ENCODE measurements around the gene SOX2. TPM values are rescaled to one million over a fixed set of nuclear protein-coding genes. Genes with fewer than 3 reads are reported as not detected.

Gene SOX2
- polyA plus RNA-seq (ENCODE audit: insufficient read depth in 1 of 5, insufficient read length in 5 of 5, low replicate concordance in 1 of 5), result 10 to 100 TPM; 14.0 to 23.7 (median 15.9) TPM
- long read RNA-seq, donor 1, transcript SOX2-201 (1 exons, 2,513 nt), result major isoform, 99 of 99 reads
- long read RNA-seq, donor 1, partial matches to known transcripts, result 0 of 99 reads
- long read RNA-seq, donor 1, other reads (novel, unspliced or antisense), result 0 of 99 reads
- long read RNA-seq, donor 2, transcript SOX2-201 (1 exons, 2,513 nt), result major isoform, 28 of 28 reads
- long read RNA-seq, donor 2, partial matches to known transcripts, result 0 of 28 reads
- long read RNA-seq, donor 2, other reads (novel, unspliced or antisense), result 0 of 28 reads
- long read RNA-seq, donor 3, transcript SOX2-201 (1 exons, 2,513 nt), result major isoform, 37 of 37 reads
- long read RNA-seq, donor 3, partial matches to known transcripts, result 0 of 37 reads
- long read RNA-seq, donor 3, other reads (novel, unspliced or antisense), result 0 of 37 reads
- long read RNA-seq, donor 4, transcript SOX2-201 (1 exons, 2,513 nt), result major isoform, 55 of 55 reads
- long read RNA-seq, donor 4, partial matches to known transcripts, result 0 of 55 reads
- long read RNA-seq, donor 4, other reads (novel, unspliced or antisense), result 0 of 55 reads
- long read RNA-seq, donor 5, transcript SOX2-201 (1 exons, 2,513 nt), result major isoform, 75 of 75 reads
- long read RNA-seq, donor 5, partial matches to known transcripts, result 0 of 75 reads
- long read RNA-seq, donor 5, other reads (novel, unspliced or antisense), result 0 of 75 reads
- long read RNA-seq, donor 6, transcript SOX2-201 (1 exons, 2,513 nt), result major isoform, 37 of 37 reads
- long read RNA-seq, donor 6, partial matches to known transcripts, result 0 of 37 reads
- long read RNA-seq, donor 6, other reads (novel, unspliced or antisense), result 0 of 37 reads
- long read RNA-seq, donor 7, transcript SOX2-201 (1 exons, 2,513 nt), result major isoform, 24 of 24 reads
- long read RNA-seq, donor 7, partial matches to known transcripts, result 0 of 24 reads
- long read RNA-seq, donor 7, other reads (novel, unspliced or antisense), result 0 of 24 reads
- long read RNA-seq, donor 8, transcript SOX2-201 (1 exons, 2,513 nt), result major isoform, 31 of 31 reads
- long read RNA-seq, donor 8, partial matches to known transcripts, result 0 of 31 reads
- long read RNA-seq, donor 8, other reads (novel, unspliced or antisense), result 0 of 31 reads

GRCh38 chr3:181711325-181712135 is at the start of gene SOX2:
Gene SOX2, plus strand, starts transcription at chr3:181711925. Its CDS starts 436 bp downstream, at chr3:181712361.
- peak; percentile 77 to 82 for DNase-seq

- no peak for DNase-seq
These were observed 28.2 kb upstream of the SOX2 start for GRCh38 chr3:181683563-181683962.

- no peak for DNase-seq
These were observed 24.5 kb upstream of the SOX2 start for GRCh38 chr3:181687190-181687589.

GRCh38 chr3:181687731-181688130 is 24.0 kb upstream of the SOX2 start:
- DNase-seq, result no peak

GRCh38 chr3:181689546-181689945 is 22.2 kb upstream of the SOX2 start:
- DNase-seq, result no peak

GRCh38 chr3:181690769-181691168 is 21.0 kb upstream of the SOX2 start:
- DNase-seq, result no peak

GRCh38 chr3:181691901-181692300 is 19.8 kb upstream of the SOX2 start:
- DNase-seq, result no peak

- no peak for DNase-seq
These were observed 19.2 kb upstream of the SOX2 start for GRCh38 chr3:181692311-181693145.

- DNase-seq, result no peak
These were observed 18.4 kb upstream of the SOX2 start for GRCh38 chr3:181693280-181693679.

- no peak for DNase-seq
These were observed 16.7 kb upstream of the SOX2 start for GRCh38 chr3:181694805-181695660.

GRCh38 chr3:181695661-181696491 is 15.8 kb upstream of the SOX2 start:
- no peak for DNase-seq

GRCh38 chr3:181696626-181697230 is 15.0 kb upstream of the SOX2 start:
- DNase-seq, result no peak

GRCh38 chr3:181698263-181698954 is 13.3 kb upstream of the SOX2 start:
- DNase-seq, result no peak

- DNase-seq, result no peak
These were observed 12.4 kb upstream of the SOX2 start for GRCh38 chr3:181699171-181699903.

GRCh38 chr3:181700168-181701087 is 11.3 kb upstream of the SOX2 start:
- peak in 1 of 2 donors; percentile 83 for DNase-seq

Data from right lung (tissue), 10 donors.